HCT116 (cell line): ENCODE data around the gene RBMS1. TPM values are rescaled to one million over a fixed set of nuclear protein-coding genes. Genes with fewer than 3 reads are reported as not detected.

Experiments
- ATAC-seq: fragments of 200-7000 bp; cut with Tn5 transposase; 2 replicates; pipeline ENCODE4 v1.9.1; 2020; ENCODE audit warnings: mild to moderate bottlenecking, moderate library complexity
- BruUV-seq: library from RNA; stranded (reverse); fragments of 400-500 nt; replicated peaks from 2 replicates; lab custom pipeline; 2021; lab: Mats Ljungman, UMichigan
- CTCF ChIA-PET: fragments of 300-600 bp; sonication (Branson Sonifier 250); formaldehyde crosslinking; loops from one replicate; lab custom pipeline; 2021; ENCODE audit warnings: antibody characterized with exemption; lab: Charles Lee
- POLR2A ChIA-PET: fragments of 300-600, 350-600 bp; sonication (Branson Sonifier 250); formaldehyde crosslinking; loops from one replicate; lab custom pipeline; 2021; ENCODE audit warnings: antibody characterized with exemption; lab: Charles Lee
- RAD21 ChIA-PET, 2 experiments: fragments of 300-600 bp; sonication (Branson Sonifier 250); formaldehyde crosslinking; loops; one replicate each; lab custom pipeline; 2023; ENCODE audit warnings: low total read pairs in 2 of 2; ENCODE audit not compliant: uncharacterized antibody in 2 of 2, unreplicated experiment in 2 of 2, low non-redundant PET in 1 of 2; lab: Charles Lee
- DNase-seq: peaks from one replicate; pipeline ENCODE4 v3.0.0-alpha.2; 2010; ENCODE audit warnings: low read depth, low spot score
- H2AFZ ChIP-seq: fragments of 200-600 bp; shearing (Covaris generic), sonication (generic); 2 replicates; pipeline ENCODE4 v1.6.1; 2017; ENCODE audit warnings: low read depth, mixed run types, mixed read lengths, antibody characterized with exemption, low read length; ENCODE audit not compliant: poor library complexity, severe bottlenecking
- H3K27ac ChIP-seq: 2 replicates; pipeline ENCODE4 v1.5.1; 2012; ENCODE audit warnings: low read depth, low read length
- H3K27me3 ChIP-seq: fragments of 200-600 bp; sonication (generic); 2 replicates; pipeline ENCODE4 v1.6.1; 2016; ENCODE audit warnings: mixed run types, low read length, mixed read lengths; ENCODE audit not compliant: insufficient read depth
- H3K36me3 ChIP-seq, 2 experiments: fragments of 200-500 bp in 1 of 2; fragments of 200-600 bp in 1 of 2; sonication (Bioruptor generic) in 1 of 2; sonication (generic) in 1 of 2; 2 replicates each; pipeline versions ENCODE4 v1.5.1 to v1.6.1; 2014 to 2016; ENCODE audit warnings: low read length in 2 of 2, inconsistent platforms in 1 of 2, mixed read lengths in 1 of 2, mixed run types in 1 of 2; ENCODE audit not compliant: insufficient read depth in 2 of 2, control insufficient read depth in 1 of 2
- H3K4me1 ChIP-seq, 2 experiments: fragments of 200-600 bp in 1 of 2; sonication (generic) in 1 of 2; 2 replicates each; pipeline versions ENCODE4 v1.5.1 to v1.6.1; 2012 to 2017; ENCODE audit warnings: low read length in 2 of 2, inconsistent platforms in 1 of 2, mild to moderate bottlenecking in 1 of 2, mixed read lengths in 1 of 2, mixed run types in 1 of 2, moderate library complexity in 1 of 2; ENCODE audit not compliant: insufficient read depth in 2 of 2, control insufficient read depth in 1 of 2
- H3K4me2 ChIP-seq: fragments of 200-600 bp; sonication (generic); 2 replicates; pipeline ENCODE4 v1.6.1; 2017; ENCODE audit warnings: mixed run types, low read length, mixed read lengths
- H3K4me3 ChIP-seq, 2 experiments: fragments of 200-600 bp in 1 of 2; sonication (generic) in 1 of 2; replicated peaks in 1 of 2; 2 replicates each; pipeline ENCODE4 v1.5.1; 2011 to 2016; ENCODE audit warnings: low read length in 2 of 2, control low read depth in 1 of 2, low read depth in 1 of 2, mild to moderate bottlenecking in 1 of 2, mixed read lengths in 1 of 2, mixed run types in 1 of 2
- H3K79me2 ChIP-seq: fragments of 200-600 bp; sonication (generic); 2 replicates; pipeline ENCODE4 v1.6.1; 2017; ENCODE audit warnings: mild to moderate bottlenecking, mixed run types, low read length, moderate library complexity, mixed read lengths; ENCODE audit not compliant: insufficient read depth
- H3K9ac ChIP-seq: fragments of 200-600 bp; sonication (generic); 2 replicates; pipeline ENCODE4 v1.6.1; 2016; ENCODE audit warnings: low read length, mixed read lengths
- H3K9me2 ChIP-seq: fragments of 200-600 bp; sonication (generic), shearing (Covaris generic); 2 replicates; pipeline ENCODE4 v1.6.1; 2017; ENCODE audit warnings: mixed run types, mild to moderate bottlenecking, moderate library complexity; ENCODE audit not compliant: insufficient read depth
- H3K9me3 ChIP-seq, 2 experiments: fragments of 200-500 bp in 1 of 2; fragments of 200-600 bp in 1 of 2; sonication (Bioruptor generic) in 1 of 2; sonication (generic) in 1 of 2; 2 replicates each; pipeline ENCODE4 v1.6.1; 2014 to 2017; ENCODE audit warnings: low read length in 2 of 2, mixed read lengths in 2 of 2, inconsistent platforms in 1 of 2, low read depth in 1 of 2, mild to moderate bottlenecking in 1 of 2, mixed run types in 1 of 2, moderate library complexity in 1 of 2; ENCODE audit not compliant: control insufficient read depth in 1 of 2, insufficient read depth in 1 of 2
- H4K20me1 ChIP-seq: fragments of 200-600 bp; sonication (generic), shearing (Covaris generic); 2 replicates; pipeline ENCODE4 v1.6.1; 2017; ENCODE audit warnings: mixed run types, mild to moderate bottlenecking, moderate library complexity; ENCODE audit not compliant: insufficient read depth
- CBX3 ChIP-seq: IDR thresholded peaks from 2 replicates; pipeline ENCODE4 v1.6.1; 2012; ENCODE audit warnings: low read depth
- CEBPB ChIP-seq: IDR thresholded peaks from 2 replicates; pipeline ENCODE4 v1.6.1; 2012; ENCODE audit warnings: low read depth
- EGR1 ChIP-seq: IDR thresholded peaks from 2 replicates; pipeline ENCODE4 v1.6.1; 2012; ENCODE audit warnings: low read depth
- EZH2 ChIP-seq: fragments of 200-600 bp; sonication (generic); IDR thresholded peaks from 2 replicates; pipeline ENCODE4 v1.6.1; 2017; ENCODE audit warnings: antibody characterized with exemption, mixed run types
- EZH2phosphoT487 ChIP-seq: fragments of 200-600 bp; IDR thresholded peaks from 2 replicates; pipeline ENCODE4 v1.6.1; 2018; ENCODE audit warnings: antibody characterized with exemption, borderline replicate concordance
- FOSL1 ChIP-seq: IDR thresholded peaks from 2 replicates; pipeline ENCODE4 v1.6.1; 2012; ENCODE audit warnings: low read depth
- MAX ChIP-seq: IDR thresholded peaks from 2 replicates; pipeline ENCODE4 v1.6.1; 2012
- POLR2A ChIP-seq: IDR thresholded peaks from 2 replicates; pipeline ENCODE4 v1.7.0; 2011; ENCODE audit warnings: borderline replicate concordance; ENCODE audit not compliant: insufficient read depth, insufficient read length; ENCODE audit errors: extremely low read depth
- POLR2AphosphoS5 ChIP-seq: IDR thresholded peaks from 2 replicates; pipeline ENCODE4 v1.6.1; 2011; ENCODE audit warnings: mild to moderate bottlenecking, low read depth, low read length, moderate library complexity
- RAD21 ChIP-seq: IDR thresholded peaks from 2 replicates; pipeline ENCODE4 v1.6.1; 2012; ENCODE audit warnings: low read depth, mild to moderate bottlenecking
- SP1 ChIP-seq: IDR thresholded peaks from 2 replicates; pipeline ENCODE4 v1.6.1; 2012; ENCODE audit warnings: low read depth
- SRF ChIP-seq: IDR thresholded peaks from 2 replicates; pipeline ENCODE4 v1.6.1; 2012; ENCODE audit warnings: low read depth
- TCF7L2 ChIP-seq: IDR thresholded peaks from 2 replicates; pipeline ENCODE4 v1.7.0; 2011; ENCODE audit warnings: borderline replicate concordance, inconsistent platforms; ENCODE audit not compliant: insufficient read depth, insufficient read length; ENCODE audit errors: extremely low read depth
- YY1 ChIP-seq: IDR thresholded peaks from 2 replicates; pipeline ENCODE4 v1.6.1; 2011; ENCODE audit warnings: low read length, low read depth, moderate library complexity, mild to moderate bottlenecking; ENCODE audit not compliant: insufficient replicate concordance; ENCODE audit errors: extremely low read depth
- ZBTB33 ChIP-seq: IDR thresholded peaks from 2 replicates; pipeline ENCODE4 v1.6.1; 2011; ENCODE audit warnings: mild to moderate bottlenecking, low read length, moderate library complexity; ENCODE audit not compliant: insufficient replicate concordance; ENCODE audit errors: extremely low read depth
- ZNF274 ChIP-seq: fragments of 200-500 bp; sonication (Bioruptor generic); IDR thresholded peaks from 2 replicates; pipeline ENCODE4 v1.6.1; 2014; ENCODE audit warnings: mild to moderate bottlenecking, low read depth, low read length, inconsistent platforms
- intact Hi-C: fragments of 100-400 bp; cut with micrococcal nuclease; formaldehyde crosslinking; loops from 2 replicates; pipeline ENCODE4 v1.10.0; 2022
- total RNA-seq: library from RNA; stranded (reverse); gene quantifications from one replicate; pipeline ENCODE4 v1.2.1, GENCODE V29; 2021; ENCODE audit not compliant: unreplicated experiment
- TF ChIP-seq, protein P1 (sequence below): IDR thresholded peaks from 2 replicates; pipeline ENCODE4 v1.6.1; 2012
- TF ChIP-seq, protein P2 (sequence below): IDR thresholded peaks from 2 replicates; pipeline ENCODE4 v1.6.1; 2012; ENCODE audit warnings: low read depth

RBMS1 gene
- total RNA-seq, 1 experiment from 2014 or later, result 17.6 TPM

DNA sequence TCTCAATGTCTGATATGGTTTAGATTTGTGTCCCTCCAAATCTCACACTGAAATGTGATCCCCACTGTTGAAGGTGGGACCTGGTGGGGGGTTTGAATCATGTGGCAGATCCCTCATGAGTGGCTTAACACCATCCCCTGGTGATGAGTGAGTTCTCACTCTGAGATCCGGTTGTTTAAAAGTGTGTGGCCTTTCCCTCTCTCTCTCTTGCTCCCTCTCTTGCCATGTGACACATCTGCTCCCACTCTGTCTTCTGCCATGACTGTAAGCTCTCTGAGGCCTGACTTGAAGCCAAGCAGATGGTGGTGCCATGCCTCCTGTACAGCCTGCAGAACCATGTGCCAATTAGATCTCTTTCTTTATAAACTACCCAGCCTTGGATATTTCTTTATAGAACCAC lies 108.8 kb downstream of the RBMS1 start:
- H3K4me3 ChIP-seq, result no peak overlapping the region
- H2AFZ ChIP-seq, result no peak overlapping the region
- H3K4me1 ChIP-seq, result peaks cover 2 to 3% of the 10 kb centered on the region in 2 experiments; a peak in 3 of 4 replicates
- H4K20me1 ChIP-seq, result no peaks in the 10 kb centered on the region
- H3K27me3 ChIP-seq, result no peaks in the 10 kb centered on the region
- no peak overlapping the region for H3K9ac ChIP-seq
- RAD21 ChIA-PET, result no interaction called here
- no peaks in the 10 kb centered on the region for H3K79me2 ChIP-seq
- H3K9me2 ChIP-seq, result no peaks in the 10 kb centered on the region
- H3K9me3 ChIP-seq, result no peaks in the 10 kb centered on the region
- no peaks in the 10 kb centered on the region for H3K36me3 ChIP-seq
- ATAC-seq, result no peak
- no peak overlapping the region for H3K4me2 ChIP-seq
- no TSS peak for BruUV-seq
- POLR2A ChIA-PET, result no interaction called here
- H3K27ac ChIP-seq, result no peak overlapping the region
- intact Hi-C loops, result no loop called here
- TF ChIP-seq, protein P1, sequence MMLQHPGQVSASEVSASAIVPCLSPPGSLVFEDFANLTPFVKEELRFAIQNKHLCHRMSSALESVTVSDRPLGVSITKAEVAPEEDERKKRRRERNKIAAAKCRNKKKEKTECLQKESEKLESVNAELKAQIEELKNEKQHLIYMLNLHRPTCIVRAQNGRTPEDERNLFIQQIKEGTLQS, result no peak
- TF ChIP-seq CBX3 (no peak), EZH2phosphoT487 (no peak), FOSL1 (no peak), RAD21 (no peak), SP1 (no peak), TCF7L2 (no peak), SRF (no peak), MAX (no peak), POLR2AphosphoS5 (no peak), EGR1 (no peak), CEBPB (no peak), YY1 (no peak), ZBTB33 (no peak), EZH2 (no peak), POLR2A (no peak), ZNF274 (no peak)
- TF ChIP-seq, protein P2, sequence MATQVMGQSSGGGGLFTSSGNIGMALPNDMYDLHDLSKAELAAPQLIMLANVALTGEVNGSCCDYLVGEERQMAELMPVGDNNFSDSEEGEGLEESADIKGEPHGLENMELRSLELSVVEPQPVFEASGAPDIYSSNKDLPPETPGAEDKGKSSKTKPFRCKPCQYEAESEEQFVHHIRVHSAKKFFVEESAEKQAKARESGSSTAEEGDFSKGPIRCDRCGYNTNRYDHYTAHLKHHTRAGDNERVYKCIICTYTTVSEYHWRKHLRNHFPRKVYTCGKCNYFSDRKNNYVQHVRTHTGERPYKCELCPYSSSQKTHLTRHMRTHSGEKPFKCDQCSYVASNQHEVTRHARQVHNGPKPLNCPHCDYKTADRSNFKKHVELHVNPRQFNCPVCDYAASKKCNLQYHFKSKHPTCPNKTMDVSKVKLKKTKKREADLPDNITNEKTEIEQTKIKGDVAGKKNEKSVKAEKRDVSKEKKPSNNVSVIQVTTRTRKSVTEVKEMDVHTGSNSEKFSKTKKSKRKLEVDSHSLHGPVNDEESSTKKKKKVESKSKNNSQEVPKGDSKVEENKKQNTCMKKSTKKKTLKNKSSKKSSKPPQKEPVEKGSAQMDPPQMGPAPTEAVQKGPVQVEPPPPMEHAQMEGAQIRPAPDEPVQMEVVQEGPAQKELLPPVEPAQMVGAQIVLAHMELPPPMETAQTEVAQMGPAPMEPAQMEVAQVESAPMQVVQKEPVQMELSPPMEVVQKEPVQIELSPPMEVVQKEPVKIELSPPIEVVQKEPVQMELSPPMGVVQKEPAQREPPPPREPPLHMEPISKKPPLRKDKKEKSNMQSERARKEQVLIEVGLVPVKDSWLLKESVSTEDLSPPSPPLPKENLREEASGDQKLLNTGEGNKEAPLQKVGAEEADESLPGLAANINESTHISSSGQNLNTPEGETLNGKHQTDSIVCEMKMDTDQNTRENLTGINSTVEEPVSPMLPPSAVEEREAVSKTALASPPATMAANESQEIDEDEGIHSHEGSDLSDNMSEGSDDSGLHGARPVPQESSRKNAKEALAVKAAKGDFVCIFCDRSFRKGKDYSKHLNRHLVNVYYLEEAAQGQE, result no peak
- CTCF ChIA-PET, result no interaction called here
- DNase-seq, result no peak
